ENCODE data around the gene FCHO2.

Gene FCHO2

DNA sequence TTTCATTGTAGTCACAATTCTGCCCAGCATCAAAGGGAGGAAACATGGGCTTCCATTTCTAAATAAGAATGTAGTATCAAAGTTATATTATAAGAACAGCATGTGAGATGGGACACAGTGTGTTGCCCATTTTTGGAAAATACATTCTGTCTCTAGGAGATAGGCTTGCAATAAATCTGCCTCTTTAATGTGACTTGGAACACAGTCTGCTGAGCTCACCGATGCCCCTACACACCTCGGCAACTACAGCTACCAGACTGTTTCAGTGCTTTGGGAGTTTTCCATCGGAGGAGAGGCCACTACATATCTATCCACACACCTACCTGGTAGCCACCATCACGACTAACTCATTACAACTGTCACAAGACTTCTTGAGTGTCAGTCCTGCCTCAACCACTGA lies 18.9 kb upstream of the FCHO2 start:
- Histone ChIP-seq H3K36me3 (ENCODE audit: insufficient read depth, low read length) (no peaks in the 10 kb centered on the region), H3K9me3 (ENCODE audit: low read depth, low read length) (no peaks in the 10 kb centered on the region), H3K9ac (ENCODE audit: insufficient read length) (no peak overlapping the region), H3K4me3 (no peak overlapping the region), H3K27ac (no peak overlapping the region)
- TF ChIP-seq POLR2AphosphoS5 (IDR thresholded peaks at IDR 0.05; ENCODE audit: borderline replicate concordance, low read depth, low read length), result no peak
- TF ChIP-seq FOXP2 (optimal IDR thresholded peaks at IDR 0.05; ENCODE audit: control extremely low read depth, extremely low read length, insufficient read depth), result no peak
- TF ChIP-seq EZH2 (IDR thresholded peaks at IDR 0.05), result no peak
- DNase-seq (ENCODE audit: low read depth, low spot score), result no peak

DNA sequence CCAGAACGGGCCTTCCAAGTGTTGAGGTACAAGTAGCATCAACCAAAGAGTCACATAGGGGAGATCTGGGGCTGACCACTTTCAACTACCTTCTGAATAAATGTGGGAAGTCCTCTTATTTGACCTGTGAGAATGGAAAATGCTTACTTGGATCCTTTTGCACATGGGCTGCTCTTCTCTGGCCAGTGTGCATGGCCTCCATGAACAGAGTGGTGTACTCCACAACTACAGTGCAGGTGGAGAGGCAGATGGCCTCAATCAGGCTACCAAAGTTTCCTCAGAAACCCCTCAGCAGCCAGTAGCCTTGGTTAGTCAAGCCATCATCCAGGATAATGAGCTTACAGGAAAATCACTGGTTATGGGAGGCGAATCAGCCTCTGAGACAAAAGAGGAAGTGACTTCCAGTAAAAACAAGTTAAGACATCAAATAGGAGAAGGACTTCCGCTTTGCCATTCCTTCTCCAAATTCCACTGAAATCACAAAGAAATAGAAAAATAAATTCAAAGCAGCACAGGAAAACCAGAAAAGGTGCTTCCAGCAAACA lies 18.3 kb upstream of the FCHO2 start:
- no peak overlapping the region for H3K9ac ChIP-seq (ENCODE audit: insufficient read length)
- DNase-seq (ENCODE audit: low read depth, low spot score), result no peak
- no peak overlapping the region for H3K27ac ChIP-seq
- no peak overlapping the region for H3K4me3 ChIP-seq
- no peaks in the 10 kb centered on the region for H3K36me3 ChIP-seq (ENCODE audit: insufficient read depth, low read length)
- H3K9me3 ChIP-seq (ENCODE audit: low read depth, low read length), result no peaks in the 10 kb centered on the region
- TF ChIP-seq POLR2AphosphoS5 (IDR thresholded peaks at IDR 0.05; ENCODE audit: borderline replicate concordance, low read depth, low read length) (no peak), EZH2 (IDR thresholded peaks at IDR 0.05) (no peak), FOXP2 (optimal IDR thresholded peaks at IDR 0.05; ENCODE audit: control extremely low read depth, extremely low read length, insufficient read depth) (no peak)

- Histone ChIP-seq H3K27ac (no peak overlapping the region), H3K9ac (ENCODE audit: insufficient read length) (no peak overlapping the region), H3K9me3 (ENCODE audit: low read depth, low read length) (no peaks in the 10 kb centered on the region), H3K36me3 (ENCODE audit: insufficient read depth, low read length) (no peaks in the 10 kb centered on the region), H3K4me3 (no peak overlapping the region)
- DNase-seq (ENCODE audit: low read depth, low spot score), result no peak
- TF ChIP-seq FOXP2 (optimal IDR thresholded peaks at IDR 0.05; ENCODE audit: control extremely low read depth, extremely low read length, insufficient read depth) (no peak), POLR2AphosphoS5 (IDR thresholded peaks at IDR 0.05; ENCODE audit: borderline replicate concordance, low read depth, low read length) (no peak), EZH2 (IDR thresholded peaks at IDR 0.05) (no peak)
Observed at GRCh38 chr5:72938206-72938605, 17.6 kb upstream of the FCHO2 start.

- Histone ChIP-seq H3K36me3 (ENCODE audit: insufficient read depth, low read length) (no peaks in the 10 kb centered on the region), H3K9me3 (ENCODE audit: low read depth, low read length) (no peaks in the 10 kb centered on the region), H3K9ac (ENCODE audit: insufficient read length) (no peak overlapping the region), H3K27ac (peak overlapping the region; percentile 53; the same call in 1 of the 2 replicates), H3K4me3 (peak overlapping the region; percentile 34; the same call in 1 of the 2 replicates)
- no peak for DNase-seq (ENCODE audit: low read depth, low spot score)
- no peak for TF ChIP-seq POLR2AphosphoS5 (IDR thresholded peaks at IDR 0.05; ENCODE audit: borderline replicate concordance, low read depth, low read length)
- no peak for TF ChIP-seq EZH2 (IDR thresholded peaks at IDR 0.05)
- no peak for TF ChIP-seq FOXP2 (optimal IDR thresholded peaks at IDR 0.05; ENCODE audit: control extremely low read depth, extremely low read length, insufficient read depth)
Observed at GRCh38 chr5:72940082-72940481, 15.8 kb upstream of the FCHO2 start.

GRCh38 chr5:72943307-72943706 lies 12.5 kb upstream of the FCHO2 start:
- no peaks in the 10 kb centered on the region for H3K36me3 ChIP-seq (ENCODE audit: insufficient read depth, low read length)
- no peak for TF ChIP-seq POLR2AphosphoS5 (IDR thresholded peaks at IDR 0.05; ENCODE audit: borderline replicate concordance, low read depth, low read length)
- no peak for TF ChIP-seq FOXP2 (optimal IDR thresholded peaks at IDR 0.05; ENCODE audit: control extremely low read depth, extremely low read length, insufficient read depth)
- no peak for TF ChIP-seq EZH2 (IDR thresholded peaks at IDR 0.05)
- no peaks in the 10 kb centered on the region for H3K9me3 ChIP-seq (ENCODE audit: low read depth, low read length)
- H3K4me3 ChIP-seq, result no peak overlapping the region
- H3K27ac ChIP-seq, result no peak overlapping the region
- H3K9ac ChIP-seq (ENCODE audit: insufficient read length), result no peak overlapping the region
- no peak for DNase-seq (ENCODE audit: low read depth, low spot score)

- H3K9ac ChIP-seq (ENCODE audit: insufficient read length), result no peak overlapping the region
- H3K9me3 ChIP-seq (ENCODE audit: low read depth, low read length), result no peaks in the 10 kb centered on the region
- no peak for DNase-seq (ENCODE audit: low read depth, low spot score)
- no peak overlapping the region for H3K4me3 ChIP-seq
- no peak overlapping the region for H3K27ac ChIP-seq
- TF ChIP-seq FOXP2 (optimal IDR thresholded peaks at IDR 0.05; ENCODE audit: control extremely low read depth, extremely low read length, insufficient read depth) (no peak), POLR2AphosphoS5 (IDR thresholded peaks at IDR 0.05; ENCODE audit: borderline replicate concordance, low read depth, low read length) (no peak), EZH2 (IDR thresholded peaks at IDR 0.05) (no peak)
- no peaks in the 10 kb centered on the region for H3K36me3 ChIP-seq (ENCODE audit: insufficient read depth, low read length)
Observed at GRCh38 chr5:72947498-72947897, 8.3 kb upstream of the FCHO2 start.

DNA sequence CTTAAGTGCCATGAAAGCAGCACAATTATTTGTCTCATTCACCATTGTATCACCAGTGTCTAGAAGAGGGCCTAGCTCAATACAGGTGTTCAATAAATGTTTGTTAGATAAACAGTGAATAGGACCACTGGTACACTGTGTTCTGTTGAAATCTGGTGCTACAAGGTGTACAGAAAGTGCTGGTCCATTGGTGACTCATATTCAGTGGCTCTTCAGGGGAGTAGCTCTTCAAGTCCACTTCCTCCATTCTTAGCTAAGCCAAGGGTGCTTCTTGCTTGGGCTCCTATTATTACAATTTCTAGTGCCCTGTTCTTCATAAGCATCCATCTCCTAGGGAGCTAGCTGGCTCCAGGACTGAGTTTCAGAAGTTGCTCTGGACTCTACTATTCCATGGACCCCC lies 6.4 kb upstream of the FCHO2 start:
- TF ChIP-seq POLR2AphosphoS5 (IDR thresholded peaks at IDR 0.05; ENCODE audit: borderline replicate concordance, low read depth, low read length), result no peak
- TF ChIP-seq EZH2 (IDR thresholded peaks at IDR 0.05), result no peak
- TF ChIP-seq FOXP2 (optimal IDR thresholded peaks at IDR 0.05; ENCODE audit: control extremely low read depth, extremely low read length, insufficient read depth), result no peak
- no peak overlapping the region for H3K4me3 ChIP-seq
- H3K36me3 ChIP-seq (ENCODE audit: insufficient read depth, low read length), result no peaks in the 10 kb centered on the region
- no peak overlapping the region for H3K27ac ChIP-seq
- no peak for DNase-seq (ENCODE audit: low read depth, low spot score)
- no peaks in the 10 kb centered on the region for H3K9me3 ChIP-seq (ENCODE audit: low read depth, low read length)
- no peak overlapping the region for H3K9ac ChIP-seq (ENCODE audit: insufficient read length)

DNA sequence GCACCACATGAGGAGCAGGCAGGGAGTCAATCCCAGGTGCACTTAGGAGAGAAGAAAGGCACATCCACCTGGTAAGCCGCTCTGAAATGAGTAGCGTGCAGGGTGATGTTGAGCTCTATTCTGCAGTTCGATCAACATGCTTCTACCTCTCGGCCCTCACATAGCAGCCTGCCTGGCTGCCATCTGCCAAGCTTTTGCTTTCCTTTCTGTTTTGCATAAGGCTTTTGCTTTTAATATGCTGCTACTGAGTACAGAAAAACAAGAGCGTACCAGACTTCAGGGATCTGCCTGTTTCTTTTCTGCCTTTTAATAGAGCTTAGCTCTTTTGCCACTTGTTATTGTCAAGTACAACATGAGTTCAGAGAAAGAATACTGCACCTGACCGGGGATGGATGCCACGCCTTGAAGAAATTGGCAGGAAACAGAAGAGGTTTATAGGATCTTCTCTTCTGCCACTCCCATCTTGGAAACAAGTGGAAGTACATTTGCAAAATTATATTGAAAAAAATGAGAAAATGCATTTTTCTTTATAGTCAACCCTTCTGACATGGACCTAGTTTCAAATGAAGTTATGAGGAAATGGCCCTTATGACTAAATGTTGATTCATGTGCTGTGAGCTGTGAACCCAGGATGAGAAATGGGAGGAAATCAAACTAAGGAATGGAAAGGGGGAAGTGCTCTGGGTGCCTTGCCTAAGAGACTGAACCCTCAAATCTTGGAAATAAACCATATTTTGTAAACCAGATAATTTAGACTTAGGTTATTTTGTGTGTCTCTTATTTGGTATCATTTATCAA lies 4.0 kb upstream of the FCHO2 start:
- TF ChIP-seq FOXP2 (optimal IDR thresholded peaks at IDR 0.05; ENCODE audit: control extremely low read depth, extremely low read length, insufficient read depth), result no peak
- no peak for TF ChIP-seq EZH2 (IDR thresholded peaks at IDR 0.05)
- TF ChIP-seq POLR2AphosphoS5 (IDR thresholded peaks at IDR 0.05; ENCODE audit: borderline replicate concordance, low read depth, low read length), result no peak
- no peak overlapping the region for H3K27ac ChIP-seq
- no peak for DNase-seq (ENCODE audit: low read depth, low spot score)
- H3K9me3 ChIP-seq (ENCODE audit: low read depth, low read length), result no peaks in the 10 kb centered on the region
- H3K36me3 ChIP-seq (ENCODE audit: insufficient read depth, low read length), result no peaks in the 10 kb centered on the region
- no peak overlapping the region for H3K4me3 ChIP-seq
- no peak overlapping the region for H3K9ac ChIP-seq (ENCODE audit: insufficient read length)
